Activated CD4-positive, alpha-beta T cell treated with anti-CD3 and anti-CD28 coated beads for 4 hours (primary cell): ENCODE results near the gene ZNF92.
"Not testable (repeated sequence)": the region's sequence is repeated elsewhere in the genome, so short reads cannot be mapped to it uniquely, and the experiment has no call there.

Source experiments
- DNase-seq, 2 donors: peaks; one replicate each; pipeline ENCODE4 v3.0.0-alpha.2; 2020

The ZNF92 gene

DNA sequence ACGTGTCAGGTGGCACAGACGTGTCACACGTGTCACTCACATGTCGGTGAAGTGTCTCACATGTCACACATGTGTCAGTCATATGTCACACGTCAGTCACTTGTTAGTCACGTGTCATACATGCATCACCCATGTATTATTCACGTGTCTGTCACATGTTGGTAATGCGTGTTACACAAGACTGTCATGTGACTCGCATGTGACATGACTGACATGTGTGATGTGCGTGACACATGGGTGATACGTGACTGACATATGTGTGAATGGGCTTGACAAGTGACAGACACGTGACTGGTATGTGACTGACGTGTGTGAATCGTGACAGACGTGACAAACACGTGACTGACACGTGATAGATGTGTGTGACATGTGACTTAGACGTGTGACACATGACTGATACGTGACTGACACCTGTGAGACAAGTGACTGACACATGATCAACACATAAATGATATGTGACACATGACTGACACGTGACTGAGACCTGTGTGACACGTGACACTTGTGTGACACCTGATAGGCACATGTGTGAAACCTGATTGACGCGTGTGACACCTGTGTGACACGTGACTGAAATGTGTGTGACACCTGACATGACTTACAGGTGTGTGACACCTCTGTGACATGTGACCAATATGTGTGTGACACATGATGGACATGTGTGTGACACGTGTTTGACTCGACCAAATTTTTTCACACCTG lies 56.1 kb downstream of the ZNF92 start:
- DNase-seq = no peak

DNA sequence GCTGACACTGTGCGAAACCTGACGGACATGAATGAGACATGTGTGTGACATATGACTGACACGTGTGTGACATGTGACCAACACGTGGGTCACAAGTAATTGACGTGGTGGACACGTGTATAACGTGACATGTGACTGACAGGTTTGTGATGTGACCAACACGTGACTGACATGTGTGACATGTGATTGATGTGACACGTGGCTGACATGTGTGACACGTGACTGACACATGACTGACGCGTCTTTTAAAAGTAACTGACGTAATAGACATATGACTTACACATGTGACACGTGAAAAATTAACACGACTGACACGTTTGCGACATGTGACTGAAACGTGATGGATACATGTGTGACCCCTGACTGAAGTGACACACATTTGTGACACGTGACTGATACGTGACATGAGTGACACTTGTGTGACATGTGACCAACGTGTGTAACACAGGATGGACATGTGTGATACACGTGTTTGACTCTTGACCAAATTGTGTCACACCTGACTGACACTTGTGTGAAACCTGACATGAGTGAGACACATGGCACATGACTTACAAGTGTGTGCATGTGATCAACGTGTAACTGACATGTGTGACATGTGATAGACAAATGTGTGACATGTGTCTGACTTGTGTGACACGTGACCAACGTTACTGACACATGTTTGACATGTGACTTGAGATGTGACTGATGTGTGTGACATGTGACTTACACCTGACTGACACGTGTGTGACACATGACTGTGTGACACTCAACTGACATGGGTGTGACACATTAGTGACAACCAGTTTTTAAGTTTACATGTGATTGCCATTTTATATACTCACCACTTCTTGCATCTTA lies 56.9 kb downstream of the ZNF92 start:
- DNase-seq = no peak

GRCh38 chr7:65434307-65434706 lies 60.7 kb downstream of the ZNF92 start:
- no peak for DNase-seq

- no peak for DNase-seq
Measured at GRCh38 chr7:65436163-65436562, 62.5 kb downstream of the ZNF92 start.

- DNase-seq = no peak
Measured at GRCh38 chr7:65438598-65438997, 64.9 kb downstream of the ZNF92 start.

DNA sequence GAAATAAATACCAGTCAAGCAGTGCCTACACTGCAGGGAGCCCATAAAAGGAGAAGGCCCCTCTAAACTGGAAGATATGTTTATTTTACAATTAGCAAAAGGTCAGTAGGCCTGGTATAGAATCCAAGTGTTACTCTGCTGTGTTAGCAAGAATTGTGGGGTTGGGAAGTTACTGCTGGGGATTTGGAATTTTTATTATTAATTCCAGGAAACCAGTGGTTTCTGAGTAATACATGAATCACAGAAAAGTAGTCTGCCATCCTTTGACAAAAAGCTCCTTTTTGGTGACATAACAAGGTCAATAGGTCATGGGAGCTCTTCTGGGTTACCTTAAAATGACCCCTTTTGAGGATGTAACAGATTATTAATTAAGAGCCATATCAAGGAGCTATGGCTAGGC lies 67.4 kb downstream of the ZNF92 start:
- no peak for DNase-seq

DNA sequence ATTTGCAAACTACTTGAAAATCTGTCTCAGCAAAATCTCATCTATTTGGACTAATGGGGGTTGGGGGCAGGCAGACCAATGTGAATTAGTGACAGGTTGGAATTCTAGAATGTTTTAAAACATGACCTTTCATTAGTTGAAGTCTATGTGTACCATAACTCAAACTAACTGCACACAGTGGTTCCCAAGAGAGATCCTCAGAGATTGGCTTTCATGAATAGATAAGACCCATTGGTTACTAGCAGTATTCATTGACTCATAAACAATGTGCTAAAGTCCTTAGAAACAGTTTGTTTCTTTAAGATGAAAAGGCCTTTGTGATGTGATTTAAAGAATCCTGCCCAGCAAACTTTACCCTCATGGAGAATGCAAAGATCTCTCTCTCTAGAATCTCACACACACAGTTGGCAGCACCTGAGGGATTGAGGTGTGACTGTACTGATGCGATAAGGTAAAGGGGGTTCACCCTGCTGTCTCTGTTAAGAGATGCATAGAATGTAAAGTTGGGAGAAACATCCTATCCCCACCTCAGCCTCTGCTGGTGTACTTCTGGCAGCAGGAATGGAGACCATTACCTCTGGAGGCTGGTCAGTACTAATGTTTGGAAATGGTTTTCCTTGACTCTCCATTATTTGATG lies 70.7 kb downstream of the ZNF92 start:
- DNase-seq = no peak

- DNase-seq = no peak
Measured at GRCh38 chr7:65444899-65445823, 71.5 kb downstream of the ZNF92 start.

GRCh38 chr7:65447041-65447440 lies 73.4 kb downstream of the ZNF92 start:
- not testable (repeated sequence) for DNase-seq

DNA sequence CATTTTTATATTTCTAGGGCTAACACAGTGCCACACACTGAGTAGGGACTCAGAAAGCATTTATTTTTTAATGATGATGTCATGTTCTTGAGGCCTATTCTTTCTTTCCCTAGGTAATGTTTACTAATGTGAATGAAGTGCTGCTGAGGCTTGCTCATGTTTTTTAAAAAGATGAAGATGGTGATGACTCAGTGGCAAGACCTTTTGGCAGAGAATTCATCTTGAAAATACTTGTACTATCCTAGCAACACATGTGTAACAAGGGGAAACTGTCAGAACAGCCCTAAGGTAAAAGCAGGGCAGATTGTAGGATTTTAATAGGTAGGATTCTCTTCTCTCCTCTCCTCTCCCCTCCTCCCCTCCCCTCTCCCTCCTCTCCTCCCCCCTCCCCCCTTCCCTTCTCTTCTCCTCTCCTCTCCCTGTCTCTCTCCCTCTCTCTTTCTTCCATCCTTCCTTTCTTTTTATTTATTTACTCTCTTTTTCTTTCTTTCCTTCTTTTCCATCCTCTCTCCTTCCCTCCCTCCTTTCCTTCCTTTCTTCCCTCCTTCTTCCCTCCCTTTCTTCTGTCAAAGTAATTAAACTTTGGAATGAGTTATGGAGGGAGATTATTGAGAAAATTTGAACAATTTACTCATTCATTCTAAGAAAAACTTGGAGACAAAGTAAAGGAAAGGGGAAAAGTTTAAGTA lies 75.3 kb downstream of the ZNF92 start:
- no peak for DNase-seq

- no peak for DNase-seq
Measured at GRCh38 chr7:65449505-65449852, 75.8 kb downstream of the ZNF92 start.
